Stimulated activated CD4-positive, alpha-beta T cell treated with anti-CD3 and anti-CD28 coated beads, Interleukin-15, amount 100 ng/mL, for 24 hours (primary cell): Measurements from ENCODE around the gene FBLN1.

Experiments
- DNase-seq: peaks from one replicate; pipeline ENCODE4 v3.0.0-alpha.2; 2020

The FBLN1 gene

GRCh38 chr22:45644714-45645113, 142.0 kb downstream of the FBLN1 start:
- no peak for DNase-seq

DNA sequence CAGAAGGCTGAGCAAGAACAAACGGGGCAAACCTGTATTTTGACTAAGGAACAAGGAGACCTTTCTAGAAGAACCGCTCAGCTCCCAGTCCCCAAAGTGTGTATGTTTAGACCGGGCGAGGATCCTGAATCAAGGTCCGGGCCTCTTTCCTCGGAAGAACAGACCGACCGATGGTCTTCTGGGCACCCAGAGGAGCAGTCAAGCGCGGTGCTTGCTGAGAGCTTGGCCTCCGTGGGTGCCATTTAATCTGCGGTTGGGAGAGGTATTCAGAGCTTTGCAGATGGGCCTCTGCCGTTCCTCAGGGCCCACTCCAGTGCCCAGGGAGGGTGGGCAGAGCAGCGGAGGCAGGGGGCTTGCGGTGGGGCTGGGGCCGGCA, 142.5 kb downstream of the FBLN1 start:
- DNase-seq, result no peak

GRCh38 chr22:45645526-45646414, 143.1 kb downstream of the FBLN1 start:
- peak; percentile 84 for DNase-seq

GRCh38 chr22:45647532-45648225, 145.0 kb downstream of the FBLN1 start:
- no peak for DNase-seq

- DNase-seq, result no peak
Measured at GRCh38 chr22:45648301-45649117, 145.8 kb downstream of the FBLN1 start.

DNA sequence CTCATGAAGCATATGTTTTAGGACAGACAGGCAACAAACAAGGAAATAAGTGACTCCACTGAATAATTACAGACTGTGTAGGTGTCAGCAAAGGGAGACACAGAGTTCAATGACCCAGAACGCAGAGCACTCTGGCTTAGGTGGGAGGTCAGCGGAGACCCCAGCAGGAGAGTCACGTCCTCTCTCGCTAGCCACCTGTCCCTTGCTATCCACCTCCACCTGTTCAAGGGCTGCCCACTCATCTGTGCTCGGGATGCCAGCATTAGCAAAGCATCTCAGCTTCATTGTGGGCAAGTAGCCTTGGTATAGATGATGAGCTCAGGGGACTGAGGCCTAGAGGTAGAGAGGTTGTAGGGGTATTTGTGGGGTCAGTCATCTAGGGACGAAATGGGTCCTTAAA, 147.1 kb downstream of the FBLN1 start:
- no peak for DNase-seq

DNA sequence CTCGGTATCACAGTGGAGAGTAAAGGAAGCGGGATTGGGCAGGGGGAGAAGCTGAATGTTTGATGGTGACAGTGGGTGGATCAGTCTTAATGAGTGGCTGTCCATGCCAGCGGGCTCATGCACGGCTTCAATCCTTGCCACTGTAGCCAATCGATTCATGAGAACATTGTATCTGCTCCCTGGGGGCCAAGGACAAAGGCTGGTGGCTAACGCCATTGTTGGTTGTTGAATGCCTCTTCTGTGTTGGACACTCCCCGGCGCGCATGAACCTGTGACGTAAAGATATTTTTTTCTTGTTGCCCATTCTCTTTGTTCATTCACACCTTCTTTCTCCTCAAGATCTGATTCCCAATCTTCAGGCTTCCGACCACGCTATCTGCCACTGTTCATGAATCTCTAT, 148.0 kb downstream of the FBLN1 start:
- no peak for DNase-seq
